Fibroblast of lung (primary cell): ENCODE data around the gene CFB. TPM values are rescaled to one million over a fixed set of nuclear protein-coding genes. Genes with fewer than 3 reads are reported as not detected.

Source experiments
- DNase-seq, 2 donors: peaks; one replicate each; pipeline versions ENCODE4 v3.0.0 to v3.0.0-alpha.2; 2010; ENCODE audit warnings: low read depth in 2 of 2
- H2AFZ ChIP-seq: 2 replicates; pipeline ENCODE4 v1.5.1; 2012; ENCODE audit warnings: low read length, control low read depth, inconsistent platforms
- H3K27ac ChIP-seq: 2 replicates; pipeline ENCODE4 v1.5.1; 2011; ENCODE audit warnings: low read length, control low read depth; ENCODE audit not compliant: insufficient read depth
- H3K27me3 ChIP-seq: 2 replicates; pipeline ENCODE4 v1.5.1; 2011; ENCODE audit warnings: mild to moderate bottlenecking, low read length; ENCODE audit not compliant: control insufficient read depth, insufficient read depth
- H3K36me3 ChIP-seq: 2 replicates; pipeline ENCODE4 v1.5.1; 2011; ENCODE audit warnings: low read length; ENCODE audit not compliant: control insufficient read depth, insufficient read depth
- H3K4me1 ChIP-seq: 2 replicates; pipeline ENCODE4 v1.5.1; 2011; ENCODE audit warnings: low read length; ENCODE audit not compliant: control insufficient read depth, insufficient read depth; ENCODE audit errors: extremely low read depth
- H3K4me2 ChIP-seq: 2 replicates; pipeline ENCODE4 v1.5.1; 2011; ENCODE audit warnings: low read length, control low read depth; ENCODE audit not compliant: insufficient read depth; ENCODE audit errors: extremely low read depth
- H3K4me3 ChIP-seq, 4 experiments: fragments of 200-600 bp in 1 of 4; sonication (generic) in 1 of 4; replicated peaks in 1 of 4; 2 replicates each; pipeline ENCODE4 v1.5.1; 2011 to 2016; ENCODE audit warnings: low read length in 4 of 4, low read depth in 3 of 4, mild to moderate bottlenecking in 3 of 4, control low read depth in 2 of 4, inconsistent platforms in 1 of 4, mixed read lengths in 1 of 4; ENCODE audit not compliant: insufficient read depth in 1 of 4; ENCODE audit errors: control extremely low read depth in 1 of 4
- H3K79me2 ChIP-seq: 2 replicates; pipeline ENCODE4 v1.5.1; 2012; ENCODE audit warnings: mild to moderate bottlenecking, low read length, inconsistent platforms; ENCODE audit not compliant: control insufficient read depth, insufficient read depth
- H3K9ac ChIP-seq: 2 replicates; pipeline ENCODE4 v1.5.1; 2011; ENCODE audit warnings: mild to moderate bottlenecking, low read length, control low read depth; ENCODE audit not compliant: insufficient read depth
- H3K9me3 ChIP-seq: 2 replicates; pipeline ENCODE4 v1.5.1; 2012; ENCODE audit warnings: low read depth, low read length; ENCODE audit not compliant: control insufficient read depth, insufficient read depth
- H4K20me1 ChIP-seq: 2 replicates; pipeline ENCODE4 v1.5.1; 2011; ENCODE audit warnings: low read length; ENCODE audit not compliant: control insufficient read depth, insufficient read depth; ENCODE audit errors: extremely low read depth
- CTCF ChIP-seq, 2 donors: IDR thresholded peaks in 1 of 2; conservative IDR thresholded peaks in 1 of 2; 1 replicate in 1 of 2; 2 replicates in 1 of 2; pipeline ENCODE4 v1.5.1; 2011 to 2012; ENCODE audit warnings: low read length in 2 of 2, control low read depth in 1 of 2, inconsistent platforms in 1 of 2, low read depth in 1 of 2, mild to moderate bottlenecking in 1 of 2
- EZH2 ChIP-seq: IDR thresholded peaks from 2 replicates; pipeline ENCODE4 v1.5.1; 2012; ENCODE audit warnings: low read length, control low read depth, mild to moderate bottlenecking; ENCODE audit errors: missing control alignments
- polyA plus RNA-seq, 2 donors: library from polyadenylated mRNA; depleted of rRNA in 1 of 2; stranded (reverse) in 1 of 2; unstranded in 1 of 2; fragments of >200 nt; gene quantifications; 2 replicates each; pipeline ENCODE4 v1.2.1, GENCODE V29; 2011 to 2012; ENCODE audit warnings: missing spikeins in 1 of 2
- total RNA-seq: library from RNA; depleted of rRNA; stranded (reverse); fragments of >200 nt; gene quantifications from 2 replicates; pipeline ENCODE4 v1.2.1, GENCODE V29; 2014

CFB gene
- total and polyA plus RNA-seq, 2 donors (not counting 1 experiment from before 2014, with no cell fraction given) = 21.7 to 62.9 TPM

GRCh38 chr6:31966506-31966905, 20.6 kb downstream of the CFB start:
- no peaks in the 10 kb centered on the region for H3K27me3 ChIP-seq
- DNase-seq = no peak
- H3K4me2 ChIP-seq = no peak overlapping the region
- no peak overlapping the region for H3K27ac ChIP-seq
- no peaks in the 10 kb centered on the region for H3K9me3 ChIP-seq
- H4K20me1 ChIP-seq = no peaks in the 10 kb centered on the region
- H3K36me3 ChIP-seq = peaks cover 39% of the 10 kb centered on the region
- H3K4me3 ChIP-seq = no peak overlapping the region
- no peak overlapping the region for H3K9ac ChIP-seq
- TF ChIP-seq CTCF (conservative IDR thresholded peaks at IDR 0.05 in 1 of 2, IDR thresholded peaks at IDR 0.05 in 1 of 2; ENCODE audit: low read depth in 1 of 2, low read length in 2 of 2) (no peak), EZH2 (no peak)
- H3K79me2 ChIP-seq = peaks cover 17% of the 10 kb centered on the region
- H2AFZ ChIP-seq = no peak overlapping the region
- H3K4me1 ChIP-seq = peaks cover 8% of the 10 kb centered on the region

- Histone ChIP-seq H3K79me2 (peaks cover 18% of the 10 kb centered on the region), H3K4me3 (no peak overlapping the region), H3K9me3 (no peaks in the 10 kb centered on the region), H3K36me3 (peaks cover 39% of the 10 kb centered on the region), H3K27me3 (no peaks in the 10 kb centered on the region), H3K27ac (no peak overlapping the region), H3K9ac (no peak overlapping the region), H2AFZ (no peak overlapping the region), H3K4me2 (no peak overlapping the region), H4K20me1 (no peaks in the 10 kb centered on the region), H3K4me1 (peaks cover 8% of the 10 kb centered on the region)
- DNase-seq = no peak
- TF ChIP-seq CTCF (conservative IDR thresholded peaks at IDR 0.05 in 1 of 2, IDR thresholded peaks at IDR 0.05 in 1 of 2; ENCODE audit: low read depth in 1 of 2, low read length in 2 of 2) (no peak), EZH2 (no peak)
Measured at GRCh38 chr6:31966997-31967925, 21.4 kb downstream of the CFB start.

- Histone ChIP-seq H3K27me3 (no peaks in the 10 kb centered on the region), H3K79me2 (peaks cover 23% of the 10 kb centered on the region), H2AFZ (no peak overlapping the region), H3K4me3 (no peak overlapping the region), H3K4me1 (peaks cover 12% of the 10 kb centered on the region), H4K20me1 (no peaks in the 10 kb centered on the region), H3K9ac (no peak overlapping the region), H3K4me2 (no peak overlapping the region), H3K9me3 (no peaks in the 10 kb centered on the region), H3K27ac (no peak overlapping the region), H3K36me3 (peaks cover 37% of the 10 kb centered on the region)
- DNase-seq = no peak
- TF ChIP-seq EZH2 (no peak), CTCF (conservative IDR thresholded peaks at IDR 0.05 in 1 of 2, IDR thresholded peaks at IDR 0.05 in 1 of 2; ENCODE audit: low read depth in 1 of 2, low read length in 2 of 2) (no peak)
Measured at GRCh38 chr6:31967926-31968320, 22.0 kb downstream of the CFB start.
